Osteocyte (in vitro differentiated cells): ENCODE measurements around the gene MAEA. TPM values are rescaled to one million over a fixed set of nuclear protein-coding genes. Genes with fewer than 3 reads are reported as not detected.

Source experiments
- DNase-seq: peaks from one replicate; pipeline ENCODE4 v3.0.0; 2021; ENCODE audit warnings: mixed read lengths; ENCODE audit not compliant: unreplicated experiment; ENCODE audit errors: extremely low spot score
- H3K27ac Mint-ChIP-seq: one replicate; pipeline ENCODE4 v1.8.0; 2021; ENCODE audit warnings: mild to moderate bottlenecking, mixed read lengths; ENCODE audit not compliant: unreplicated experiment
- H3K27me3 Mint-ChIP-seq: one replicate; pipeline ENCODE4 v1.8.0; 2021; ENCODE audit warnings: mixed read lengths; ENCODE audit not compliant: unreplicated experiment
- H3K36me3 Mint-ChIP-seq: one replicate; pipeline ENCODE4 v1.8.0; 2021; ENCODE audit warnings: mixed read lengths; ENCODE audit not compliant: unreplicated experiment
- H3K4me1 Mint-ChIP-seq: one replicate; pipeline ENCODE4 v1.8.0; 2021; ENCODE audit warnings: mixed read lengths; ENCODE audit not compliant: unreplicated experiment
- H3K4me3 Mint-ChIP-seq: one replicate; pipeline ENCODE4 v1.8.0; 2021; ENCODE audit warnings: mild to moderate bottlenecking, moderate library complexity, mixed read lengths; ENCODE audit not compliant: unreplicated experiment
- H3K9me3 Mint-ChIP-seq: one replicate; pipeline ENCODE4 v1.8.0; 2021; ENCODE audit warnings: mixed read lengths; ENCODE audit not compliant: unreplicated experiment
- total RNA-seq: library from RNA; stranded (reverse); gene quantifications from 2 replicates; pipeline ENCODE4 v1.2.1, GENCODE V29; 2021
- TF ChIP-seq, protein P1 (sequence below): fragments of 200-600 bp; sonication (generic); IDR thresholded peaks from 2 replicates; pipeline ENCODE4 v1.5.0; 2021; ENCODE audit warnings: antibody characterized with exemption, mild to moderate bottlenecking, moderate library complexity

The MAEA gene
- total RNA-seq, 1 donor from 2014 or later, result 62.9 TPM

DNA sequence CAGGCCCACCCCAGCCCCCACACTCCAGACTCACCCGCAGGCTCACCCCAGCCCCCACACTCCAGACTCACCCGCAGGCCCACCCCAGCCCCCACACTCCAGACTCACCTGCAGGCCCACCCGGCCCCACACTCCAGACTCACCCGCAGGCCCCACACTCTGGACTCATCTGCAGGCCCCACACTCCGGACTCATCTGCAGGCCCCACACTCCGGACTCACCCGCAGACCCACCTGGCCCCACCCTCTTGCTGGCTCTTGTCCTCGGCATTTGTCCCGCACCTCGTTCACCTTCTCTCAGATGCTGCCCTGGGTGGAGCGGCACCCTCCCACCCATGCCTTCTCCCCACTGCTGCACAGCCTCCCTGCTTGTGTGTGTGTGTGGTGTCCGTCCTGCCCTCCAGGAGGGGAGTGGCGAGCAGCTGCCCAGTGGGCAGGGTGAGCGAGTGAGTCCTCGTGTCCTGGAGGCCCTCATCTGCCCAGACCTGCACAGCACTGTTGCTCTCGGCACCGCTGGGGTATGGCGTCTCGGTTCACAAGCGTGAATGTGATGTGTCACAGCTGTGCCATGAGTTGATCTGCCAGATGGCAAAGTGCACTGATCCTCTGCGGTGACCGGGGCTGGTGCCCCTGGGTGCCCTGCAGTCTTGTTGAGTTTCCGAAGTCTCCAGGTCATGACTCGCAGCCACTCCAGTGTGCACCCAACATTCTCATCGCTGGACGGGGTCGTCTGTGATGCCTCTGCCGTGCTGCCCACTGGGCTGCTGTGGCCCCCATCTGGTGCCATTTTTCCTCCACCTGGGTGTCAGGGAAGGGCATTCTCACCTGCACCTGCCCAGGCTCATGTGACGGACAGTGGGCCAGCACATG lies 27.7 kb downstream of the MAEA start:
- Mint-ChIP-seq H3K27ac (no peak overlapping the region), H3K36me3 (peaks cover 46% of the 10 kb centered on the region), H3K4me3 (no peak overlapping the region), H3K27me3 (no peaks in the 10 kb centered on the region), H3K4me1 (no peaks in the 10 kb centered on the region), H3K9me3 (no peaks in the 10 kb centered on the region)
- TF ChIP-seq, protein P1, sequence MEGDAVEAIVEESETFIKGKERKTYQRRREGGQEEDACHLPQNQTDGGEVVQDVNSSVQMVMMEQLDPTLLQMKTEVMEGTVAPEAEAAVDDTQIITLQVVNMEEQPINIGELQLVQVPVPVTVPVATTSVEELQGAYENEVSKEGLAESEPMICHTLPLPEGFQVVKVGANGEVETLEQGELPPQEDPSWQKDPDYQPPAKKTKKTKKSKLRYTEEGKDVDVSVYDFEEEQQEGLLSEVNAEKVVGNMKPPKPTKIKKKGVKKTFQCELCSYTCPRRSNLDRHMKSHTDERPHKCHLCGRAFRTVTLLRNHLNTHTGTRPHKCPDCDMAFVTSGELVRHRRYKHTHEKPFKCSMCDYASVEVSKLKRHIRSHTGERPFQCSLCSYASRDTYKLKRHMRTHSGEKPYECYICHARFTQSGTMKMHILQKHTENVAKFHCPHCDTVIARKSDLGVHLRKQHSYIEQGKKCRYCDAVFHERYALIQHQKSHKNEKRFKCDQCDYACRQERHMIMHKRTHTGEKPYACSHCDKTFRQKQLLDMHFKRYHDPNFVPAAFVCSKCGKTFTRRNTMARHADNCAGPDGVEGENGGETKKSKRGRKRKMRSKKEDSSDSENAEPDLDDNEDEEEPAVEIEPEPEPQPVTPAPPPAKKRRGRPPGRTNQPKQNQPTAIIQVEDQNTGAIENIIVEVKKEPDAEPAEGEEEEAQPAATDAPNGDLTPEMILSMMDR, result no peak
- DNase-seq, result no peak

DNA sequence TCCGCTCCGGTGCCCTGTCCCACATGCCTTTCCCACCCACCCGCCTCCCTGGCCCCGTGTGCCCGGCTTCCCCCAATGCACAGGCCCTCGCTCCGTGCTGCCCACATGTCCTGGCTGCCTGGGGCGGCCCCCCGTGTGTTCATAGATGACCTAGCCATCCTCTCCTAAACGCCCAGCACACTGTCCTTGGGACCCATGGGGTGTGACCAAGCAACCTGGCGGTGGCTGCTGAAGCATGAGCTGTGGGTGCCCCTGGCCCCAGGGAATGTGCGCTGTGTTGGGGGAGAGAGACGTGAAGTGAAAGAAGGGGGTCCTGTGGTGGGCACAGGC lies 28.3 kb downstream of the MAEA start:
- Mint-ChIP-seq H3K9me3 (no peaks in the 10 kb centered on the region), H3K27ac (no peak overlapping the region), H3K4me1 (no peaks in the 10 kb centered on the region), H3K4me3 (no peak overlapping the region), H3K27me3 (no peaks in the 10 kb centered on the region), H3K36me3 (peaks cover 43% of the 10 kb centered on the region)
- TF ChIP-seq, protein P1, result no peak
- DNase-seq, result no peak

DNA sequence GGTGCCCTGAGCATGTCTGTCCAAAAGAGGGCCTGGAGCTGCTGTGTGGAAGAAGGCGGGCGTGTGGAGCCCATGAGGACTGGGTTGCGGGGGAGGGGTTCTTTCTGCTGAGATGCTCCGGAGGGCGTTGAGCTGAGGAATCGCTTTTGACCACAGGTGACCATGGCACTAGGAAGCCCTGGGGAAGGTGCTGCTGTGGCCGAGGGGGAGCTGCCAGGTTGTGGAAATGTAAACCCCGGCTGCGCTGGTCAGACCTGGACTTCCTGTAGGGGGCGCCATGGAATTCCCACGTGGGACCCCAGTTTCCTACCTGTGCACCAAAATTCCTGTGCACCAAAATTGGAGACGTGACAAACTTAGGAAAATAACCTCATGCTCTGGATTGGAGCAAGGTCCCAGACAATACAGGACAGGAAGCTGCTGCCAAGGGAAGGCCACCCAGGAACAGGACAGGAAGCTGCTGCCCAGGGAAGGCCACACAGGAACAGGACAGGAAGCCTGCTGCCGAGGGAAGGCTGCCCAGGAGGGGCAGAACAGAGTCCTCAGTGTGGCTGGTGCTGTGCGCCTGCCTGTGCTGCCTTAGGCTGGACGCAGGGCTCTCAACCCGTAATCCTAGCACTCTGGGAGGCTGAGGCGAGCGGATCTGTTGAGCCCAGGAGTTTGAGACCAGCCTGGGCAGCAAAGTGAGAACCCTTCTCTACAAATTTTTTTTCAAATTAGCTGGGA lies 29.0 kb downstream of the MAEA start:
- Mint-ChIP-seq H3K9me3 (no peaks in the 10 kb centered on the region), H3K27me3 (no peaks in the 10 kb centered on the region), H3K27ac (no peak overlapping the region), H3K4me1 (no peaks in the 10 kb centered on the region), H3K36me3 (peaks cover 38% of the 10 kb centered on the region), H3K4me3 (no peak overlapping the region)
- DNase-seq, result no peak
- TF ChIP-seq, protein P1, result peak; percentile 35

DNA sequence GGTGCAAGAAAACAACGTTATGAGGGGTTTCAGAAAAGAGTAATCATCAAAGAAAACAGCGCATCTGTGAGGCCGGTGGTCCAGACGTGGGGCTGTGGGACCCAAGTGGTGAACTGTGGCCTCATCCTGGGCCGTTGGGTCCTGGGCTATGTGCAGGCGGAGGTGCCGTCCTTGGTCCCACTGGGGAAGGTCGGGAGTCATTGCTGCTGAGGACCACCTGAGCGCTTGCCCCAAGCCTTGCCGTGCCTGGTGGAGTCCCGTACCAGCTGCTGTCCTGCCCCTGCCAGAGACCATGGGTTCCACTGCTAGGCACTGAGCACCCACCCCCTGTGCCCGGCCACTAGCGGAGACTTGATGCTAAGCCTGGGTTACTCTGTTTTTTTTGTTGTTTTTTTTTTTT lies 31.8 kb downstream of the MAEA start:
- H3K27me3 Mint-ChIP-seq, result no peaks in the 10 kb centered on the region
- H3K4me1 Mint-ChIP-seq, result no peaks in the 10 kb centered on the region
- H3K9me3 Mint-ChIP-seq, result no peaks in the 10 kb centered on the region
- no peak overlapping the region for H3K27ac Mint-ChIP-seq
- no peak overlapping the region for H3K4me3 Mint-ChIP-seq
- H3K36me3 Mint-ChIP-seq, result peaks cover 27% of the 10 kb centered on the region
- TF ChIP-seq, protein P1, result no peak
- DNase-seq, result no peak

DNA sequence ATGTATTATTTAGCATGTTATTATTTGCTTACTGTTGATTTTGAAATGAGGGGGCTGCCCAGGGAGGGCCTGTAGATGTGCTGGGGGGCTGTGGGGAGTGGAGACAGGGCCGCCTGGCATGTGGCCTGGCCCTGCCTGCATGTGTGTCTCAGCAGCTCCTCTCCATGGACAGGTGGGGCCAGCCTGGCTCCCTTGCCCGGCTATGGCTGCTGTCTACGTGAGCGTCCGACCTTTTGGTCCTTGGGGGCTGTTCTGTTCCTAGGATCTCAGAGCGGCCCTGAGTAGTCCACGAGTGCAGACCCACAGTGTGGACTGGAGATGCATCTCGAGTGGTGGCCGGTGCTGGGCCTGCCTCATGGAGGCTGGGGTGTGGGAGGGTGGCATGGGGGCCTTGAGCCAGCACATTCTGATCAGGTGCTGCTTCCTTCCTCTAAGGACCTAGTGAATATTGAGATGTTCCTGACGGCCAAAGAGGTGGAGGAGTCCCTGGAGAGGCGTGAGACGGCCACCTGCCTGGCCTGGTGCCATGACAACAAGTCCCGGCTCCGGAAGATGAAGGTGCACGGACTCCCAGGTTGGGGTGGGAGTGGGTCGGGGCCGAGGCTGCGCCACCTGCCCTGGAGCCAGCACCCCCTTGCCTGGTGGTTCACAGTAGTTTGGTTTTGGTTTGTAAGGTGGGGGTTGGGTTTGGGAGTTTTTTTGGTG lies 32.4 kb downstream of the MAEA start:
- Mint-ChIP-seq H3K9me3 (no peaks in the 10 kb centered on the region), H3K4me3 (no peak overlapping the region), H3K27me3 (no peaks in the 10 kb centered on the region), H3K4me1 (no peaks in the 10 kb centered on the region), H3K36me3 (peaks cover 26% of the 10 kb centered on the region), H3K27ac (no peak overlapping the region)
- DNase-seq, result no peak
- TF ChIP-seq, protein P1, result no peak
